B cell (primary cell): ENCODE results near the gene SENP3.

Experiments
- EZH2 ChIP-seq: IDR thresholded peaks from 2 replicates; pipeline ENCODE4 v1.6.1; 2012; ENCODE audit warnings: borderline replicate concordance, low read depth, mild to moderate bottlenecking, moderate library complexity, low read length; ENCODE audit not compliant: insufficient read depth, poor library complexity, severe bottlenecking
- TF ChIP-seq, protein P1 (sequence below): fragments of 200-600 bp; IDR thresholded peaks from one replicate; pipeline ENCODE4 v1.8.0; 2022; ENCODE audit warnings: antibody characterized with exemption, mild to moderate bottlenecking

- TF ChIP-seq, protein P1, sequence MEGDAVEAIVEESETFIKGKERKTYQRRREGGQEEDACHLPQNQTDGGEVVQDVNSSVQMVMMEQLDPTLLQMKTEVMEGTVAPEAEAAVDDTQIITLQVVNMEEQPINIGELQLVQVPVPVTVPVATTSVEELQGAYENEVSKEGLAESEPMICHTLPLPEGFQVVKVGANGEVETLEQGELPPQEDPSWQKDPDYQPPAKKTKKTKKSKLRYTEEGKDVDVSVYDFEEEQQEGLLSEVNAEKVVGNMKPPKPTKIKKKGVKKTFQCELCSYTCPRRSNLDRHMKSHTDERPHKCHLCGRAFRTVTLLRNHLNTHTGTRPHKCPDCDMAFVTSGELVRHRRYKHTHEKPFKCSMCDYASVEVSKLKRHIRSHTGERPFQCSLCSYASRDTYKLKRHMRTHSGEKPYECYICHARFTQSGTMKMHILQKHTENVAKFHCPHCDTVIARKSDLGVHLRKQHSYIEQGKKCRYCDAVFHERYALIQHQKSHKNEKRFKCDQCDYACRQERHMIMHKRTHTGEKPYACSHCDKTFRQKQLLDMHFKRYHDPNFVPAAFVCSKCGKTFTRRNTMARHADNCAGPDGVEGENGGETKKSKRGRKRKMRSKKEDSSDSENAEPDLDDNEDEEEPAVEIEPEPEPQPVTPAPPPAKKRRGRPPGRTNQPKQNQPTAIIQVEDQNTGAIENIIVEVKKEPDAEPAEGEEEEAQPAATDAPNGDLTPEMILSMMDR = no peak
- TF ChIP-seq EZH2 = no peak
Observed at GRCh38 chr17:7555320-7555948, 6.3 kb upstream of the SENP3 start.
